Lung (tissue), 12 donors: Measurements from ENCODE around the gene CHMP6. TPM values are rescaled to one million over a fixed set of nuclear protein-coding genes. Genes with fewer than 3 reads are reported as not detected.

Source experiments
- ATAC-seq: fragments of 200-7000 bp; cut with Tn5 transposase; one replicate; pipeline ENCODE4 v1.9.1; 2020; ENCODE audit warnings: moderate number of reproducible peaks; ENCODE audit not compliant: insufficient read depth, low FRiP score
- DNase-seq, 3 donors: peaks; one replicate each; pipeline ENCODE4 v3.0.0-alpha.2; 2013 to 2017
- H3K27ac ChIP-seq, 2 donors: one replicate each; pipeline ENCODE4 v1.5.1; 2013; ENCODE audit warnings: mild to moderate bottlenecking in 2 of 2, moderate library complexity in 2 of 2, control low read depth in 1 of 2, inconsistent platforms in 1 of 2, low read depth in 1 of 2, low read length in 1 of 2
- H3K27me3 ChIP-seq, 3 donors: one replicate each; pipeline ENCODE4 v1.5.1; 2013; ENCODE audit warnings: low read length in 2 of 3; ENCODE audit not compliant: control insufficient read depth in 3 of 3, insufficient read depth in 3 of 3
- H3K36me3 ChIP-seq, 4 donors: one replicate each; pipeline ENCODE4 v1.5.1; 2013; ENCODE audit warnings: low read length in 4 of 4, mild to moderate bottlenecking in 1 of 4, moderate library complexity in 1 of 4; ENCODE audit not compliant: control insufficient read depth in 4 of 4, insufficient read depth in 4 of 4
- H3K4me1 ChIP-seq, 5 donors: one replicate each; pipeline ENCODE4 v1.5.1; 2013; ENCODE audit warnings: low read length in 5 of 5, mild to moderate bottlenecking in 2 of 5, moderate library complexity in 1 of 5; ENCODE audit not compliant: control insufficient read depth in 5 of 5, insufficient read depth in 5 of 5
- H3K4me3 ChIP-seq: one replicate; pipeline ENCODE4 v1.5.1; 2013; ENCODE audit warnings: mild to moderate bottlenecking, control low read depth, moderate library complexity
- H3K9ac ChIP-seq, 2 donors: one replicate each; pipeline ENCODE4 v1.5.1; 2013; ENCODE audit warnings: low read length in 2 of 2, control low read depth in 1 of 2; ENCODE audit not compliant: insufficient read depth in 1 of 2
- H3K9me3 ChIP-seq, 4 donors: one replicate each; pipeline ENCODE4 v1.5.1; 2013; ENCODE audit warnings: low read length in 3 of 4, mild to moderate bottlenecking in 1 of 4, moderate library complexity in 1 of 4; ENCODE audit not compliant: control insufficient read depth in 4 of 4, insufficient read depth in 3 of 4
- WGBS, 2 donors: extraction: QIAGEN DNeasy Blood & Tissue Kit; methylation state at CpG; one replicate each; pipeline ENCODE4 v1.1.7; 2013; 5-methylcytosine and 5-hydroxymethylcytosine counted together
- polyA plus RNA-seq, 2 donors: library from polyadenylated mRNA; stranded (reverse); fragments of 200-250 nt; gene quantifications; one replicate each; pipeline ENCODE4 v1.2.1, GENCODE V29; 2013
- total RNA-seq, 2 donors: library from RNA; depleted of rRNA in 1 of 2; stranded (reverse); fragments of >200 nt in 1 of 2; gene quantifications; one replicate each; pipeline ENCODE4 v1.2.1, GENCODE V29; 2014 to 2021
- TF ChIP-seq, protein P1 (sequence below): IDR thresholded peaks from 2 replicates; pipeline ENCODE4 v1.5.1; 2012; ENCODE audit warnings: mild to moderate bottlenecking; ENCODE audit errors: control extremely low read depth, extremely low read depth
- donor health status: control.
- donor health status: control.
- donor health status: Bipolar disorder and iron deficiency.
- donor health status: healthy.
- donor health status: DM: yes; HTN: yes; CAD: no.

Gene CHMP6
- total and polyA plus RNA-seq, 4 donors, result 18.2 to 36.3 (median 32.2) TPM

DNA sequence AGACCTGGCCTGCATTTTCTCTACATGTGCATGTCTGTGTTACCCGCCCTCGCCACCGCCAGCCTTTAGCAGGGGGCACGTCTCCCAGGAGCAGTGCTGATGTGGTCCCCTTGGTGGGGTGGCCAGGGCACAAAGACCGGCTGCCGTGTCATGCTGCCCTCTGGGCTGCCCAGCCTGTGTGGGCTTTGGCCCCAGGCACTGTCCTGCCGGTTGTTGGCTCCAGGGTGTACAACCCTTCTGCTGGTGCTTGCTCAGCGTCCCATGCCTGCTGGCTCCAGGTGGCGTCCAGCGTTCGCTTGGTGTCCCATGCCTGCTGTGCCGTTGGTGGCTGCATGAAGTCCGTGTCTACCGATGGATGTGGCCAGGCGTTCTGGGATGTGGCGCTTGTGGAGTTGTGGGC, 47.5 kb downstream of the CHMP6 start:
- H3K4me3 ChIP-seq, result no peak overlapping the region

DNA sequence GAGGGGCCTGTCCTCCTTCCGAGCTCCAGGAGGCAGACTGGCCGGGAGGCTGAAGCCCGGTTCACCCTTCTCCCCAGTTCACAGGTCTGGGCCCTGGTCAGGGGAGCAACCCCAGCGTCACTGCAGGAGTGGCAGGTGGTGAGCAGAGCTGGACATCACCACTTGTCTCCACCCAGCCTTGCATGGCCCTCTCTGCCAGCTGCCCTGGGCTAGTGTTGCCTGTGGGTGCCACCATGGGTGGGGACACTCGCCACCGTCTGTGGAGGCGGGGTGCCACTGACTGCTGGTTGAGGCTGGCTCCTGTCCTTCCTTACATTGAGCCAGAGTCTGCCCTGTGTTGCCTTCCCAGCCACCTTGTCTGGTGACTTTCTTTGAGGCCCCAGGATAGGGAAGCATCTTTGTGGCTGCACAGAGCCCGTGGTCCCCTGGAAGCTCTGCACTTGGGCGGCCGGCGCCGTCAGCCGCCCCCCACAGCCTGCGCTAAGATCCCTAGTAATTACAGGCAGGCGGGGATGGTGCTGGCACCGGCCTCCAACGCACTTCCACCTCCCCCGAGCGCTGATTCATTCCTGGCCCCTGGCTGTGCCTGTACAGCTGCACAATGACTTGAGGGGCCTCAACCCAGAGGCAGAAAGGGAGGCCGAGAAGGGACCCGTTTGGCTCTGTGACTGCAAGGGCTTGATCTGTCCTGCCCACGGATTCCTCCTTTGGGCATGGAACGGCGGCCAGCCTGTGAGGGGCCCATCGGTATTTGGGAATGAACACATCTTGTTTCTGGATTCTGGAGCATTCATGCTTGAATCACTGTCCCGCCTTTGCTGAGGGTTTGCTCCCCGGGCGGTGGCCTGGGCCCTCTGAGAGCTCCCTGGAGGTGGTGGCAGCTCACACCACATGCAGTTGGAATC, 48.5 kb downstream of the CHMP6 start:
- no peaks in the 10 kb centered on the region for H3K27me3 ChIP-seq
- peak overlapping the region in 1 of 2 donors; percentile 78 for H3K27ac ChIP-seq
- peaks cover 0 to 6% (median 0%) of the 10 kb centered on the region in 4 donors for H3K36me3 ChIP-seq
- H3K4me3 ChIP-seq, result no peak overlapping the region
- H3K9me3 ChIP-seq, result no peaks in the 10 kb centered on the region
- TF ChIP-seq, protein P1, sequence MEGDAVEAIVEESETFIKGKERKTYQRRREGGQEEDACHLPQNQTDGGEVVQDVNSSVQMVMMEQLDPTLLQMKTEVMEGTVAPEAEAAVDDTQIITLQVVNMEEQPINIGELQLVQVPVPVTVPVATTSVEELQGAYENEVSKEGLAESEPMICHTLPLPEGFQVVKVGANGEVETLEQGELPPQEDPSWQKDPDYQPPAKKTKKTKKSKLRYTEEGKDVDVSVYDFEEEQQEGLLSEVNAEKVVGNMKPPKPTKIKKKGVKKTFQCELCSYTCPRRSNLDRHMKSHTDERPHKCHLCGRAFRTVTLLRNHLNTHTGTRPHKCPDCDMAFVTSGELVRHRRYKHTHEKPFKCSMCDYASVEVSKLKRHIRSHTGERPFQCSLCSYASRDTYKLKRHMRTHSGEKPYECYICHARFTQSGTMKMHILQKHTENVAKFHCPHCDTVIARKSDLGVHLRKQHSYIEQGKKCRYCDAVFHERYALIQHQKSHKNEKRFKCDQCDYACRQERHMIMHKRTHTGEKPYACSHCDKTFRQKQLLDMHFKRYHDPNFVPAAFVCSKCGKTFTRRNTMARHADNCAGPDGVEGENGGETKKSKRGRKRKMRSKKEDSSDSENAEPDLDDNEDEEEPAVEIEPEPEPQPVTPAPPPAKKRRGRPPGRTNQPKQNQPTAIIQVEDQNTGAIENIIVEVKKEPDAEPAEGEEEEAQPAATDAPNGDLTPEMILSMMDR, result no peak
- H3K9ac ChIP-seq, result no peak overlapping the region
- 58% methylated on average over 28 of the region's 28 CpGs for WGBS, 2 donors
- no peak for ATAC-seq
- no peak for DNase-seq
- peaks cover 3 to 63% (median 40%) of the 10 kb centered on the region in 5 donors for H3K4me1 ChIP-seq

More for the DNA sequence above, 47.5 kb downstream of the CHMP6 start:
- peaks cover 0 to 6% (median 0%) of the 10 kb centered on the region in 4 donors for H3K36me3 ChIP-seq
- H3K9ac ChIP-seq, result no peak overlapping the region
- no peaks in the 10 kb centered on the region for H3K9me3 ChIP-seq
- H3K27ac ChIP-seq, result peak overlapping the region in 1 of 2 donors; percentile 78
- no peak for ATAC-seq
- H3K4me1 ChIP-seq, result peaks cover 0 to 53% (median 29%) of the 10 kb centered on the region in 5 donors
- DNase-seq, result no peak
- TF ChIP-seq, protein P1, result no peak
- WGBS, 2 donors, result 88 to 90% methylated on average over 16 of the region's 16 CpGs
- no peaks in the 10 kb centered on the region for H3K27me3 ChIP-seq

DNA sequence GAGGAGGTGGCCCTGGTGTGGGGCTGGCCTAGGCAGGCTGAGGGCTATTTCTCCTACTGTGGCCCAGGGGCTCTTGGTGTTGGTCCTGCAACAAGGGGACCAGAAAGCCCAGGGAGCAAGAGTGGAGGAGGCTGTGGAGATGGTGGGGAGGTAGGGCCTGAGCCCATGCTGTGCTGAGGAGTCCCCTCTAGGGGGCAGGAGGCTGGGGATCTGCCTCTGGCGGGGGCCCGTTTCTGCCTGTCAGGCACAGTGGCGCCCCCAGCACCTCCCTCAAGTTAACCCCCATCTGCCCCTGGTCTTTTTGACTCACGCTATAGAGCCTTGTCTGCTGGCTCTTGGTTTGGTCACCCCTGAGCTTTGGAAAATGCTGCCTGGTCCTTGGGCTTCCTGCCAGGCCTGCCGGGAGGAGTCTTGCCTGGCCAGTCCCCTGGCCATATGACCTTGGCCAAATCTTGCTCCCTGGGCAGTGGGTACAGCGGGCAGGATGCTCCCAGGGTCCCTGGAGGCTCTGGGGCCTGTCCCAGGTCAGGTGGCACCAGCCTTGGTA, 49.2 kb downstream of the CHMP6 start:
- WGBS, 2 donors, result 50 to 55% methylated on average over 6 of the region's 6 CpGs
- no peak overlapping the region for H3K4me3 ChIP-seq
- H3K9me3 ChIP-seq, result no peaks in the 10 kb centered on the region
- no peak overlapping the region for H3K9ac ChIP-seq
- peaks cover 0 to 6% (median 0%) of the 10 kb centered on the region in 4 donors for H3K36me3 ChIP-seq
- H3K27me3 ChIP-seq, result no peaks in the 10 kb centered on the region
- DNase-seq (no peak), ATAC-seq (no peak)
- peak overlapping the region in 1 of 2 donors; percentile 78 for H3K27ac ChIP-seq
- peaks cover 7 to 70% (median 45%) of the 10 kb centered on the region in 5 donors for H3K4me1 ChIP-seq
- TF ChIP-seq, protein P1, result peak; percentile 0
